Measurements from ENCODE around the gene FAM25C.
"Not testable (repeated sequence)": the region's sequence is repeated elsewhere in the genome, so short reads cannot be mapped to it uniquely, and the experiment has no call there.

- TF ChIP-seq CTCF (IDR thresholded peaks at IDR 0.05; ENCODE audit: poor library complexity, severe bottlenecking); EZH2 (IDR thresholded peaks at IDR 0.05; ENCODE audit: borderline replicate concordance, insufficient read depth, low read length, poor library complexity, severe bottlenecking); RAD21 (conservative IDR thresholded peaks at IDR 0.05); EP300 (conservative IDR thresholded peaks at IDR 0.05; ENCODE audit: poor library complexity, severe bottlenecking); POLR2AphosphoS5 (IDR thresholded peaks at IDR 0.05); TAF1 (IDR thresholded peaks at IDR 0.05; ENCODE audit: low read depth): not testable (repeated sequence)
These were observed 27.5 kb downstream of the FAM25C start for GRCh38 chr10:47972077-47972476.

Data from neural cell (in vitro differentiated cells).